NCI-H1930 (cell line): ENCODE data around the gene ARFRP1.

Experiments
- DNase-seq, 2 experiments: peaks; one replicate each; lab custom pipeline; 2025; lab: John Stamatoyannopoulos, UW

Gene ARFRP1

DNA sequence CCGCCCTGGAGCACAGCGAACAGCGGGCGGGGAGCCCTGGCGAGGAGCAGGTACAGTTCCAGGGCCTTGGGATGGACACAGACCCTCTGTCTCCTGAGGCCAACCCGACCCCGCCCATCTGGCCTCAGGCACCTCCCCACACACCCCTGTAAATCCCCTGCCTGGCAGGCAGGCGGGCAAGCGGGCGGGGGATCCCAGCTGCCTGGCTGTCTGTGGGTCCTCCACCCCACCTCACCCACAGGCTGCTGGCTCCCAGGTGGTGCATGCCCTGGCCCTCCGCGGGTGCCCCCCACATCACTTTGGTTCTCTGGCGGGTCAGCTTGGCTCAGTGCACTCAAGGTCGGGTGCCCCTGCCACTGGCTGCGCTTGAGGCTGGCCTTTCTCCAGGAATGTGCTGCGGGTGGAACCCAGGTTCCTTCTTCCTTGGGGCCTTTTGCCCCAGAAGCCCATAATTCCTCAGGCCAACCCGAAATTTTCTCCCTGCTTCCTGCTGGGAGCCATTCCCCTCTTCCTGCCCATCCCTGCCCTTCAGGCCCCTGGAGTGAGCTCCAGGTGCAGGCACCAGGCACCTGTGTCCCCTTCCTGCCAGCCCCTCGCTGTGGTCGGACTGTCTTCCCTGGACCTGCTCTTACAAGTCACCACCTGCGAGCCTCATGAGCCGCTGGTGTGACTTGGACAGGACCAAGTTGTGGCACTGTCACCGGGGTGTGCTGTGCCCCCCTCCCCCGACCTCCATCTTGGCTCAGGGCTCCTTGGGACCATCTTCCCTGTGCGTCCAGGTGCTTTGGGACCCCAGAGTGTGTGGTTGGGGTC lies 16.7 kb downstream of the ARFRP1 start:
- no peak for DNase-seq

DNA sequence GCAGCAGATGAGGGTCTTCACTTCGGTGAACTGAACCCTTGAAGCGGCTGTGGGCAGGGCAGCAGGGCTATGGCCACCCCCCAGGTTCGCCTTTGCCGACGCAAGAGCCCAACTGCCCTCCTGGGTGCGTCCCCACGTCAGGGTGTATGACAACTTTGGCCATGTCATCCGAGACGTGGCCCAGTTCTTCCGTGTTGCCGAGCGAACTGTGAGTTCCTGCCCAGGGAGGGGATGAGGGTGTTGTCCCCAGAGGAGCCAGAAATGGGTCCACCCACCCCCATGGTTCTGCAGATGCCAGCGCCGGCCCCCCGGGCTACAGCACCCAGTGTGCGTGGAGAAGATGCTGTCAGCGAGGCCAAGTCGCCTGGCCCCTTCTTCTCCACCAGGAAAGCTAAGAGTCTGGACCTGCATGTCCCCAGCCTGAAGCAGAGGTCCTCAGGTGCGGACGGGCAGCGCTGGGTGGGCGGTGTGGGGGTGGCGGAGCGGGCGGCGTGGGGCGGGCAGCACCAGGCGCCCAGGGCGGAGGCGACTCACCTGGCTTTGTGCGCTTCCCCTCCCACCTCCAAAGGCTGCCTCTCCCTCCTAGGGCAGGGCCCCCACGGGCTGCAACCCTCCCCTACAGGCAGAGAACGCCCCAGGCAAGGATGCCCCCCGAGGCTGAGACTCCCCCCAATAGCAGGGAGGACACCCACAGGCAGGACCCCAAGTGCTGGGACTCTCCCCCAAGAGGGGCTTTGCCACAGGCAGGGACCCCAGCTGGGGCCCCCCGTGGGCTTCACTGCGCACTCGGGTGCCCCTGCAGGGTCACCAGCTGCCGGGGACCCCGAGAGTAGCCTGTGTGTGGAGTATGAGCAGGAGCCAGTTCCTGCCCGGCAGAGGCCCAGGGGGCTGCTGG lies 17.5 kb downstream of the ARFRP1 start:
- no peak for DNase-seq

DNA sequence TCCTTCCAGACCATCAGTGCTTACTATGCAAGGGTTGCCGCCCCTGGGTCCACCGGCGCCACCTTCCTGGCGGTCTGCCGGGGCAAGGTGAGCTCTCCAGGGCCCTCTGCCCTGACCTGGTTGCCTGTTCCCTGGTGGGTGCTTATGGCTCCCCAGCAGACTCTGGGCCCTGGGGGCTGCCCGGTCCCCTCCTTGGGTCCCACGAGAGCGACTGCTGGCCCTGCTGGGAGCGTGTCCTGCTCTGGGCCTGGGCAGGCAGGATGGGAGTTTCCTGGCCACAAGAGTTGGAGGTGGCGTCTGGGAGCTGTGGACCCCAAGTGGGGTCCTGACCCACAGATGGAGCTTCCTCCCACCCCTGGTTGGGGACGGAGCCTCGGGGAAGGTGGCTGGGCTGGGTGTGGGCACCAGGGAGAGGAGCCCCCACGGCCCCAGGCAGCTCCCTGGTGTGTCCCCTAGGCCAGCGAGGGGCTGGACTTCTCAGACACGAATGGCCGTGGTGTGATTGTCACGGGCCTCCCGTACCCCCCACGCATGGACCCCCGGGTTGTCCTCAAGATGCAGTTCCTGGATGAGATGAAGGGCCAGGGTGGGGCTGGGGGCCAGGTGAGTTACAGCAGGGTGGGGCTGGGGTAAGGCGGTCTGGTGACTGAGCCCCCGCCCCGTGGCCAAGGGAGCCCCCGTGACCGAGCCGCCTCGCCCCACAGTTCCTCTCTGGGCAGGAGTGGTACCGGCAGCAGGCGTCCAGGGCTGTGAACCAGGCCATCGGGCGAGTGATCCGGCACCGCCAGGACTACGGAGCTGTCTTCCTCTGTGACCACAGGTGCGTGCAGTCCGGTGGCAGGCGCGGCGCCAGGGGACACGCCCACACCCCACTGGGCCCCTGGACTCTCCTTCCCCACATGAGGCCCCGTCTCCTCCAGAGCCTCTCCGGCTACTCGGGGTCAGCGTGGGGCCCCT lies 18.5 kb downstream of the ARFRP1 start:
- DNase-seq = no peak

- DNase-seq = no peak
These were observed 19.3 kb downstream of the ARFRP1 start for GRCh38 chr20:63688228-63689045.

GRCh38 chr20:63687419-63688178 lies 20.2 kb downstream of the ARFRP1 start:
- no peak for DNase-seq

GRCh38 chr20:63686492-63687321 lies 21.1 kb downstream of the ARFRP1 start:
- no peak for DNase-seq

DNA sequence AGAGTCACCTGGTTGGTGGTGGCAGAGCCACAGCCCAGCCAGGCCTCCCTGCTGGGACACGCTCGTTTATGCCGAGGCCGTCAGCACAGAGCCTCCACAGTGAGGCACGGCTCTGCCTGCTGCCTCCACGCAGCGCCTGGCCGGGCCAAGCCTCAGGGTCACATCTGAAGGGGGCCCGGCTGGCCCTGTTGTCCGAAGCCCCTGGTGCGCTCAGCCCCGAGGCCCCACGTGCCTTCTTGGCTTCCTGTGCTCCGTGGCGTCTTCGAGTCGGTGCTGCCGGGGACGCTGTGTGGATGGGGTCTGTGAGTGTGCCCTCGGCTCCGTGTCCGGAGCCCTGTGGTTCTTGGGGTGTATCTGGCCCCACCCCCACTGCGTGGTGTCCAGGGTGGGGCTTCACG lies 21.7 kb downstream of the ARFRP1 start:
- DNase-seq = no peak

DNA sequence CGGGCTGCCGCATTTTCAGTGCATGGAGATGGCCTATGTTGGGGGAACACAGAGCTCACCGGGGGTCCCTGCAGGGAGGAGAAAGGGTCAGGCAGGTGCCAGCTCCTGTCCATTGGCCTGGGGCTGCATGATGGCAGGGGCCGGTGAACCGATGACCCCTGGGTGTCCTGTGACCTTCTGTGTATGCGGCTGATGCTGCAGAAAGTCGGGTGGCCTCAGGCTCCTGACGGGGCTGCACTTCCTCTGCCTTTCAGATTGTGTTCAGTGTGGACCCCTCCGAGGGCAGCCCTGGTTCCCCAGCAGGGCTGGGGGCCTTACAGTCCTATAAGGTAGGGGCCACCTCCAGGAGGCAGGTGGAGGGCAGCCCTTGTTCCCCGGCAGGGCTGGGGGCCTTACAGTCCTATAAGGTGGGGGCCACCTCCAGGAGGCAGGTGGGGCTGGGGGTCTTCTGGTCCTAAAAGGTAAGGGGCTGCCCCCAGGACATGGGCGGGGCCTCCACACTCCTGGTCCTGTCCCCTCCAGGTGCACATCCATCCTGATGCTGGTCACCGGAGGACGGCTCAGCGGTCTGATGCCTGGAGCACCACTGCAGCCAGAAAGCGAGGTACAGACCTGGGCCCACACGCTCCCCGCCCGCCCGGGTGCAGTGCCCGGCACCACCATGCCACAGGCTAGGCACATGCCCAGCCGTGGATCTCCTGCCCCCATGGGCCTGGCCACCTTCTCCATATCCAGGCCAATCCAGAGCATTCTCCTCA lies 22.3 kb downstream of the ARFRP1 start:
- DNase-seq = no peak

GRCh38 chr20:63682384-63683139 lies 25.2 kb downstream of the ARFRP1 start:
- DNase-seq = no peak

DNA sequence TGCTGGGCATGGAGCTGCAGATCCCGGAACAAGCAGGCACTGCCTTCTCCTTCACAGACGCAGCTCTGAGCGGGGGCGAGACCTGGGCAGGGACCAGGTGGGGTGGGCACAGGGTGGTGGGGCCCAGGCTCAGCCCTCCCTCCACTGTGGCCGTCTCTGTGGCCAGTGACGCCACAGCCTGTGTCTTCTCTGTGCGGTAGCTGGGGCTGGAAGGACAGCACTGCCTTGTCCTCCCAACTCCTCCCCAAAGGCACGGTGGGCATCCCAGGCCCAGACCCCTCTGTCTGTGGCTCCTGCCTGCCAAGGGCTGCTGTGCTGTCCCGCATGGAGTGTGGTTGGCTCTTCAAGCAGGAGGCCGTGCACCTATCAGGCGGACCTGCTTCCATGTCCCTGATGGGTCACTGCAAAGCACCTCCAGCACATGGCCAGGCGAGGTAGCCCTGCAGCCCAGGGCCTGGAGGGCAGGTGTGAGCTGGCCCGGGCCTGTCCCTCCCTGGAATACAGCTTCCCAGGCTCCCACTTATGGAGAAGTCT lies 26.1 kb downstream of the ARFRP1 start:
- DNase-seq = no peak

- DNase-seq = no peak
These were observed 26.7 kb downstream of the ARFRP1 start for GRCh38 chr20:63680857-63681608.

GRCh38 chr20:63680427-63680826 lies 27.3 kb downstream of the ARFRP1 start:
- no peak for DNase-seq

- DNase-seq = no peak
These were observed 27.9 kb downstream of the ARFRP1 start for GRCh38 chr20:63679799-63680305.

DNA sequence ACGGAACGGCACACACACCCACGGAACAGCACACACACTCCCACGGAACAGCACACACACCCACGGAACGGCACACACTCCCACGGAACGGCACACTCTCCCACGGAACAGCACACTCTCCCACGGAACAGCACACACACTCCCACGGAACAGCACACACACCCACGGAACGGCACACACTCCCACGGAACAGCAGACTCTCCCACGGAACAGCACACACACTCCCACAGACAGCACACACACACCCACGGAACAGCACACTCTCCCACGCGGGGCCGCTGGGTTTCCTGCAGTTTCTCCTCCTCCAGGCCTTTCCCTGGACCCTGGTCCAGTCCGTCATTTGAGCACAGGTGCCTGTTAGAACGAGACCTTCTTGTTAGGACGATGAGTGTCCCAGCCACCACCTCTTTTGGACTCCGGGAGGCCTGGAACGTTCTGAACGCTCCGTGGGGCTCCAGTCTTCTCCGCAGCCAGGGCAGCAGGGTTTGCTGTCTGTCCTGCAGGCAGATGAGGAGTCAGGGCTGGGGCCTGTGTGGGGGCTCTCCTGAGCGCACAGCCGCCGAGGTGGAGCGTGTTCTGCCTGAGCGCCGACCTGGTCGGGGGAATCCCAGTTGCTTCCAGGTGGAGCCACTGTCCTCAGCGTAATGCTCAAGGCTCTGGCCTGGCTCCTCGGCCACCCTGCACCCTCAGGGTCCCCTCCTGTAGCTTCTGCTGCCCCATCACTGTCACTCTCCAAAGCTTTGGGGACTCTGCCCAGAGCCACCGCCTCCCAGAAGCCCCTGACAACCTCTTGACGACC lies 28.9 kb downstream of the ARFRP1 start:
- DNase-seq = no peak

GRCh38 chr20:63678071-63678470 lies 29.7 kb downstream of the ARFRP1 start:
- DNase-seq = no peak
